Gastrocnemius medialis (tissue), 4 donors: ENCODE results near the gene TERT. TPM values are rescaled to one million over a fixed set of nuclear protein-coding genes. Genes with fewer than 3 reads are reported as not detected.

Source experiments
- ATAC-seq, 2 donors: fragments of 150-250 bp; one replicate each; pipeline ENCODE4 v1.9.1; 2016
- DNase-seq, 2 donors: peaks; one replicate each; pipeline ENCODE4 v3.0.0-alpha.2; 2019
- H3K27ac ChIP-seq, 4 donors: fragments of 200-600 bp; sonication (generic); 1 replicate in 1 of 4; 2 replicates in 3 of 4; pipeline ENCODE4 v1.5.1; 2016 to 2018; ENCODE audit warnings: mild to moderate bottlenecking in 2 of 4, moderate library complexity in 1 of 4
- H3K27me3 ChIP-seq, 3 donors: fragments of 200-600 bp; sonication (generic) in 2 of 3; 1 replicate in 1 of 3; 2 replicates in 2 of 3; pipeline versions ENCODE4 v1.5.1 to v1.6.0; 2016 to 2019; ENCODE audit warnings: mild to moderate bottlenecking in 1 of 3, moderate library complexity in 1 of 3
- H3K36me3 ChIP-seq, 2 donors: fragments of 200-600 bp; sonication (generic) in 1 of 2; one replicate each; pipeline ENCODE4 v1.5.1; 2017 to 2018
- H3K4me1 ChIP-seq, 2 donors: fragments of 200-600 bp; sonication (generic) in 1 of 2; one replicate each; pipeline ENCODE4 v1.5.1; 2016 to 2017; ENCODE audit warnings: mild to moderate bottlenecking in 2 of 2
- H3K4me3 ChIP-seq, 4 donors: fragments of 200-600 bp; sonication (generic) in 3 of 4; 1 replicate in 1 of 4; 2 replicates in 3 of 4; pipeline ENCODE4 v1.5.1; 2016 to 2019; ENCODE audit warnings: mild to moderate bottlenecking in 2 of 4
- H3K9me3 ChIP-seq, 3 donors: fragments of 200-600 bp; sonication (generic) in 2 of 3; 1 replicate in 1 of 3; 2 replicates in 2 of 3; pipeline ENCODE4 v1.5.1; 2016 to 2019
- POLR2A ChIP-seq, 2 donors: fragments of 450-650 bp; IDR thresholded peaks; one replicate each; pipeline ENCODE4 v1.6.1; 2017; ENCODE audit warnings: antibody characterized with exemption in 2 of 2, mild to moderate bottlenecking in 2 of 2, moderate library complexity in 2 of 2
- in situ Hi-C, 4 donors: fragments of 200-750 bp; cut with MboI; loops; one replicate each; pipeline versions ENCODE4 v1.15.0 to v1.8.0; 2017; ENCODE audit warnings: low sequenced_read_pairs in 4 of 4
- intact Hi-C: fragments of 100-400 bp; cut with DNase I; formaldehyde crosslinking; loops from one replicate; pipeline ENCODE4 v1.15.1; 2023; ENCODE audit warnings: low total_unique reads
- total RNA-seq, 4 donors: library from RNA; depleted of rRNA; stranded (reverse); fragments of >200 nt; gene quantifications; one replicate each; pipeline versions ENCODE4 v1.1.0 to v1.2.3, GENCODE V29; 2016
- TF ChIP-seq, protein P1 (sequence below), 5 experiments: fragments of 450-650 bp in 3 of 5; fragments of 200-600 bp in 2 of 5; sonication (generic) in 2 of 5; IDR thresholded peaks in 4 of 5; conservative IDR thresholded peaks in 1 of 5; 1 replicate in 4 of 5; 2 replicates in 1 of 5; pipeline ENCODE4 v1.5.1; 2016 to 2019; ENCODE audit warnings: antibody characterized with exemption in 5 of 5, mild to moderate bottlenecking in 3 of 5, moderate library complexity in 3 of 5

TERT gene
- total RNA-seq, 4 donors from 2014 or later = not detected

DNA sequence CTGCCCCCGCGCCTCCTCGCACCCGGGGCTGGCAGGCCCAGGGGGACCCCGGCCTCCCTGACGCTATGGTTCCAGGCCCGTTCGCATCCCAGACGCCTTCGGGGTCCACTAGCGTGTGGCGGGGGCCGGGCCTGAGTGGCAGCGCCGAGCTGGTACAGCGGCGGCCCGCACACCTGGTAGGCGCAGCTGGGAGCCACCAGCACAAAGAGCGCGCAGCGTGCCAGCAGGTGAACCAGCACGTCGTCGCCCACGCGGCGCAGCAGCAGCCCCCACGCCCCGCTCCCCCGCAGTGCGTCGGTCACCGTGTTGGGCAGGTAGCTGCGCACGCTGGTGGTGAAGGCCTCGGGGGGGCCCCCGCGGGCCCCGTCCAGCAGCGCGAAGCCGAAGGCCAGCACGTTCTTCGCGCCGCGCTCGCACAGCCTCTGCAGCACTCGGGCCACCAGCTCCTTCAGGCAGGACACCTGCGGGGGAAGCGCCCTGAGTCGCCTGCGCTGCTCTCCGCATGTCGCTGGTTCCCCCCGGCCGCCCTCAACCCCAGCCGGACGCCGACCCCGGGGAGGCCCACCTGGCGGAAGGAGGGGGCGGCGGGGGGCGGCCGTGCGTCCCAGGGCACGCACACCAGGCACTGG, 548 bp downstream of the TERT start:
- intact Hi-C loops (no loop called here), in situ Hi-C loops (no loop called here)
- no peak for ATAC-seq
- no peaks in the 10 kb centered on the region for H3K9me3 ChIP-seq
- no peak for DNase-seq
- H3K27ac ChIP-seq = no peak overlapping the region
- H3K4me3 ChIP-seq = no peak overlapping the region
- H3K27me3 ChIP-seq = peaks cover 9 to 38% (median 22%) of the 10 kb centered on the region in 3 donors
- no peaks in the 10 kb centered on the region for H3K36me3 ChIP-seq
- H3K4me1 ChIP-seq = no peaks in the 10 kb centered on the region
- TF ChIP-seq POLR2A (IDR thresholded peaks at IDR 0.05) = no peak
- TF ChIP-seq, protein P1, sequence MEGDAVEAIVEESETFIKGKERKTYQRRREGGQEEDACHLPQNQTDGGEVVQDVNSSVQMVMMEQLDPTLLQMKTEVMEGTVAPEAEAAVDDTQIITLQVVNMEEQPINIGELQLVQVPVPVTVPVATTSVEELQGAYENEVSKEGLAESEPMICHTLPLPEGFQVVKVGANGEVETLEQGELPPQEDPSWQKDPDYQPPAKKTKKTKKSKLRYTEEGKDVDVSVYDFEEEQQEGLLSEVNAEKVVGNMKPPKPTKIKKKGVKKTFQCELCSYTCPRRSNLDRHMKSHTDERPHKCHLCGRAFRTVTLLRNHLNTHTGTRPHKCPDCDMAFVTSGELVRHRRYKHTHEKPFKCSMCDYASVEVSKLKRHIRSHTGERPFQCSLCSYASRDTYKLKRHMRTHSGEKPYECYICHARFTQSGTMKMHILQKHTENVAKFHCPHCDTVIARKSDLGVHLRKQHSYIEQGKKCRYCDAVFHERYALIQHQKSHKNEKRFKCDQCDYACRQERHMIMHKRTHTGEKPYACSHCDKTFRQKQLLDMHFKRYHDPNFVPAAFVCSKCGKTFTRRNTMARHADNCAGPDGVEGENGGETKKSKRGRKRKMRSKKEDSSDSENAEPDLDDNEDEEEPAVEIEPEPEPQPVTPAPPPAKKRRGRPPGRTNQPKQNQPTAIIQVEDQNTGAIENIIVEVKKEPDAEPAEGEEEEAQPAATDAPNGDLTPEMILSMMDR (IDR thresholded peaks at IDR 0.05 in 4 of 5, conservative IDR thresholded peaks at IDR 0.05 in 1 of 5) = no peak

DNA sequence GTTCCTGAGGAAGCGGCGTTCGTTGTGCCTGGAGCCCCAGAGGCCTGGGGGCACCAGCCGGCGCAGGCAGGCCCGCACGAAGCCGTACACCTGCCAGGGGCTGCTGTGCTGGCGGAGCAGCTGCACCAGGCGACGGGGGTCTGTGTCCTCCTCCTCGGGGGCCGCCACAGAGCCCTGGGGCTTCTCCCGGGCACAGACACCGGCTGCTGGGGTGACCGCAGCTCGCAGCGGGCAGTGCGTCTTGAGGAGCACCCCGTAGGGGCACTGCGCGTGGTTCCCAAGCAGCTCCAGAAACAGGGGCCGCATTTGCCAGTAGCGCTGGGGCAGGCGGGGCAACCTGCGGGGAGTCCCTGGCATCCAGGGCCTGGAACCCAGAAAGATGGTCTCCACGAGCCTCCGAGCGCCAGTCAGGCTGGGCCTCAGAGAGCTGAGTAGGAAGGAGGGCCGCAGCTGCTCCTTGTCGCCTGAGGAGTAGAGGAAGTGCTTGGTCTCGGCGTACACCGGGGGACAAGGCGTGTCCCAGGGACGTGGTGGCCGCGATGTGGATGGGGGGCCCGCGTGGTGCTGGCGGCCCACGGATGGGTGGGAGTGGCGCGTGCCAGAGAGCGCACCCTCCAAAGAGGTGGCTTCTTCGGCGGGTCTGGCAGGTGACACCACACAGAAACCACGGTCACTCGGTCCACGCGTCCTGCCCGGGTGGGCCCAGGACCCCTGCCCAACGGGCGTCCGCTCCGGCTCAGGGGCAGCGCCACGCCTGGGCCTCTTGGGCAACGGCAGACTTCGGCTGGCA, 1.3 kb downstream of the TERT start:
- Histone ChIP-seq H3K4me3 (no peak overlapping the region), H3K9me3 (no peaks in the 10 kb centered on the region), H3K36me3 (no peaks in the 10 kb centered on the region), H3K27me3 (peaks cover 9 to 38% (median 22%) of the 10 kb centered on the region in 3 donors), H3K4me1 (no peaks in the 10 kb centered on the region), H3K27ac (no peak overlapping the region)
- ATAC-seq (no peak), DNase-seq (no peak)
- intact Hi-C loops (no loop called here), in situ Hi-C loops (no loop called here)
- TF ChIP-seq, protein P1 (IDR thresholded peaks at IDR 0.05 in 4 of 5, conservative IDR thresholded peaks at IDR 0.05 in 1 of 5) = no peak
- TF ChIP-seq POLR2A (IDR thresholded peaks at IDR 0.05) = no peak

DNA sequence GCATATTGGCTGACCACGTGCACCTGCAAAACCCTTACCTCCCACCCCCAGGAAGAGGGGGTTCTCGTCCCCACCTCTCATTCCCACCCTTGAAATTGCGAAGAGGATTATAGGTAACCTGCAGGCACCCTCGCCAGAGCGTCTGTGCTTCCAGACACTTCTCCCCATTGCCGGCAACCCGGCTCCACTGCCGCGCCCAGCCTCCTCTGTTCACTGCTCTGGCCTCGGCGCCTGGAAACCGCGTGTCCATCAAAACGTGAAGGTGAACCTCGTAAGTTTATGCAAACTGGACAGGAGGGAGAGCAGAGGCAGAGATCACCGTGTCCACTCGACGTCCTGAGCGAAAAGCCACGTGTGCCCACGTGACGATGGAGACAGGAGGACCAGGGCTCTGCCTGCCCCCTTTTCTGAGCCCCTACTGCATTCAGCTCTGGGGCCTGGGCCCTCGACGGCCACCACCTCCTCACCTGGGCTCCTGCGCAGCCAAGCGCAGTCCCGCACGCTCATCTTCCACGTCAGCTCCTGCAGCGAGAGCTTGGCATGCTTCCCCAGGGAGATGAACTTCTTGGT, 1.9 kb downstream of the TERT start:
- no peak overlapping the region for H3K4me3 ChIP-seq
- H3K27ac ChIP-seq = no peak overlapping the region
- in situ Hi-C loops (no loop called here), intact Hi-C loops (no loop called here)
- TF ChIP-seq, protein P1 (IDR thresholded peaks at IDR 0.05 in 4 of 5, conservative IDR thresholded peaks at IDR 0.05 in 1 of 5) = no peak
- no peak for TF ChIP-seq POLR2A (IDR thresholded peaks at IDR 0.05)
- H3K36me3 ChIP-seq = no peaks in the 10 kb centered on the region
- ATAC-seq (no peak), DNase-seq (no peak)
- H3K9me3 ChIP-seq = no peaks in the 10 kb centered on the region
- peaks cover 9 to 38% (median 22%) of the 10 kb centered on the region in 3 donors for H3K27me3 ChIP-seq
- no peaks in the 10 kb centered on the region for H3K4me1 ChIP-seq

DNA sequence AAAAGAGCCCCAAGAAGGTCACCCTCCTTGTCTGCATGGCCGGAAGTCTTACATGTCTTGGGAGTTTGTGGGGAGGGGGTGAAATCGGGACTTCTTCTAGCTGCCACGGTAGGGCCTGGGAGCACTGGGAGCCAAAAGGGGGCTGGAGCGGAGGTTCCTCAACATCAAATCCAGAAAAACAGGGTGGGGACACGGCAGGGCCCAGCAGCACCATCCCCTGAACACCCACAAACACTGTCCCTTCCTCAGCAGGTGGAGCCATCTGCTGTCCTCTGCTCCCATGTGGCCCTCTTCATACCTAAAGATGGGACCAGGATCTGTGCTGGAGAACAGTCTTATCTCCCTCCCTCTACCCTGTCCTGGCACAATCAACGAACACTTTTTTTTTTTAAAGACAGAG, 2.7 kb downstream of the TERT start:
- intact Hi-C loops = no loop called here
- in situ Hi-C loops = no loop called here
- no peak overlapping the region for H3K27ac ChIP-seq
- ATAC-seq (no peak), DNase-seq (no peak)
- H3K9me3 ChIP-seq = no peaks in the 10 kb centered on the region
- no peak overlapping the region for H3K4me3 ChIP-seq
- H3K4me1 ChIP-seq = no peaks in the 10 kb centered on the region
- H3K27me3 ChIP-seq = peaks cover 9 to 38% (median 22%) of the 10 kb centered on the region in 3 donors
- no peak for TF ChIP-seq POLR2A (IDR thresholded peaks at IDR 0.05)
- TF ChIP-seq, protein P1 (IDR thresholded peaks at IDR 0.05 in 4 of 5, conservative IDR thresholded peaks at IDR 0.05 in 1 of 5) = no peak
- H3K36me3 ChIP-seq = no peaks in the 10 kb centered on the region
